SJSA1 (cell line): ENCODE data around the gene SLAMF7. TPM values are rescaled to one million over a fixed set of nuclear protein-coding genes. Genes with fewer than 3 reads are reported as not detected.
A peak's percentile ranks its signal among the peaks of the same experiment; 100 is the strongest.

Experiments
- DNase-seq, 2 experiments: peaks; one replicate each; pipeline ENCODE4 v3.0.0-alpha.2; 2015 to 2020; ENCODE audit warnings: low spot score in 2 of 2, low read depth in 1 of 2
- H3K27ac ChIP-seq: fragments of 250-450 bp; sonication (Bioruptor Pico); 2 replicates; pipeline ENCODE4 v1.5.1; 2020; ENCODE audit warnings: mild to moderate bottlenecking, moderate library complexity
- H3K27me3 ChIP-seq: fragments of 250-450 bp; sonication (Bioruptor Pico); replicated peaks from 2 replicates; pipeline ENCODE4 v1.5.1; 2020; ENCODE audit warnings: mild to moderate bottlenecking, moderate library complexity
- H3K36me3 ChIP-seq: fragments of 250-450 bp; sonication (Bioruptor Pico); 2 replicates; pipeline ENCODE4 v1.5.1; 2020; ENCODE audit warnings: mild to moderate bottlenecking
- H3K4me1 ChIP-seq: fragments of 250-450 bp; sonication (Bioruptor Pico); replicated peaks from 2 replicates; pipeline ENCODE4 v1.6.1; 2021; ENCODE audit warnings: mild to moderate bottlenecking
- H3K4me3 ChIP-seq: fragments of 250-450 bp; sonication (Bioruptor Pico); 2 replicates; pipeline ENCODE4 v1.5.1; 2020; ENCODE audit warnings: mild to moderate bottlenecking
- H3K9me3 ChIP-seq: fragments of 250-450 bp; sonication (Bioruptor Pico); replicated peaks from 2 replicates; pipeline ENCODE4 v1.5.1; 2020; ENCODE audit warnings: mild to moderate bottlenecking
- total RNA-seq: library from RNA; depleted of rRNA; stranded (reverse); fragments of >200 nt; shearing (Covaris generic); gene quantifications from 2 replicates; pipeline ENCODE4 v1.2.3, GENCODE V29; 2014

Gene SLAMF7
- total RNA-seq, 1 experiment from 2014 or later: not detected

DNA sequence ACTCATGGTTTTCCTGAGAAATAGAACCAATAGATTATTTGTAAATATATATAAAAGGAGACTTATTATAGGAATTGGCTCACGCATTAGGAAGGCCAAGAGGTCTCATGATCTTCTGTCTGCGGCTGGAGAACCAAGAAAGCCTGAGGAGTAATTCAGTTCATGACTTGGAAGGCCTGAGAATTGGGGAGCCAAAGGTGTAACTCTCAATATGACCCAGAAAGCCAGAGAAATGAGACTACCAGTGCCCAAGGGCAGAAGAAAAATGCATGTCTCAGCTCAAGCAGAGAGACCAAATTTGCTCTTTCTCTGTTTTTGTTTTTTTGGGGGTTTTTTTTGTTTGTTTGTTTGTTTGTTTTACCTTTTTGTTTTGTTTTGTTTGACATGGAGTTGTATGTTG lies 19.5 kb downstream of the SLAMF7 start:
- no peak for DNase-seq
- no peaks in the 10 kb centered on the region for H3K4me1 ChIP-seq
- H3K9me3 ChIP-seq: no peaks in the 10 kb centered on the region
- no peaks in the 10 kb centered on the region for H3K36me3 ChIP-seq
- no peak overlapping the region for H3K4me3 ChIP-seq
- H3K27me3 ChIP-seq: no peaks in the 10 kb centered on the region; the same call in 1 of the 2 replicates
- no peak overlapping the region for H3K27ac ChIP-seq

DNA sequence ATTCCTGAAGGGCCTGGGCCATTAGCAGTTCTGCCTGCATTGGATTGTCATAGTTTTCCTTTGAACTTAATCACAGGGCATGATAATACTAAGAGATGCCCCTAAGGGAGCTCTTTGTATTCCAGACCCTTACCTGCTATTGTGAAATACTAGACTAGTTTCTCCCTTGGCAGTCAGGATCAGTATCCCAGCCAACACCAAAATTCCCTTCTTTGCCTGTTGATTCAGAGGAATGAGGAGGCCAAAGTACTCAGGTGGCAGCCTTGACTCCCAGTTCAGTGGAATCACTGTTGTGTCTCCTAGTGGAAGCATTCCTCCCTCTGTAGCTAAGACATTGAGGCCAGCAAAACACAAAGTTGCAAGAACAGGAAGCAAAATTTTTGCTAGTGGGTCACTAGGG lies 20.7 kb downstream of the SLAMF7 start:
- Histone ChIP-seq H3K36me3 (no peaks in the 10 kb centered on the region), H3K4me1 (no peaks in the 10 kb centered on the region), H3K27me3 (no peaks in the 10 kb centered on the region; the same call in 1 of the 2 replicates)

DNA sequence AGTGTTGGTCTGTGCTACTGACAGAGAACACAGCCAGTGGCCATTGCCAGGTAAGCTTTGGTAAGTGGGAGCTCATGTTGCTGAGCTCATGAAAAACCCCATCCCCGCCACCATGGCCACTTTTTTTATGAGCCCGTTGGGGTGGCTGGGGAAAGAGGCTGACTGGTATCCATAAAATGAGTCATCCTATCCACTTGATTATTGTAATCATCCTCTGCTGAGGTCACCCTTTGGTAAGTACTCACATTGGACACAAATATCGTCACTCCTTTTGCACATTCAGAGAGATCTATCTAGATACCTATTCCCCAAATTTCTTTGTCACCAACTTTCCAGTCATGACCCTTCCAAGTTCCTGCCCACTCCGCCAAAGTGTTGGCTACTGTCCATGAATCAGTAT lies 22.0 kb downstream of the SLAMF7 start:
- Histone ChIP-seq H3K27me3 (no peaks in the 10 kb centered on the region; the same call in 1 of the 2 replicates), H3K4me1 (no peaks in the 10 kb centered on the region), H3K9me3 (no peaks in the 10 kb centered on the region), H3K4me3 (no peak overlapping the region), H3K36me3 (no peaks in the 10 kb centered on the region), H3K27ac (no peak overlapping the region)
- peak in 1 of 2 experiments; percentile 9 for DNase-seq

More for the DNA sequence above, 20.7 kb downstream of the SLAMF7 start:
- DNase-seq: no peak
- Histone ChIP-seq H3K27ac (no peak overlapping the region), H3K4me3 (no peak overlapping the region), H3K9me3 (no peaks in the 10 kb centered on the region)

DNA sequence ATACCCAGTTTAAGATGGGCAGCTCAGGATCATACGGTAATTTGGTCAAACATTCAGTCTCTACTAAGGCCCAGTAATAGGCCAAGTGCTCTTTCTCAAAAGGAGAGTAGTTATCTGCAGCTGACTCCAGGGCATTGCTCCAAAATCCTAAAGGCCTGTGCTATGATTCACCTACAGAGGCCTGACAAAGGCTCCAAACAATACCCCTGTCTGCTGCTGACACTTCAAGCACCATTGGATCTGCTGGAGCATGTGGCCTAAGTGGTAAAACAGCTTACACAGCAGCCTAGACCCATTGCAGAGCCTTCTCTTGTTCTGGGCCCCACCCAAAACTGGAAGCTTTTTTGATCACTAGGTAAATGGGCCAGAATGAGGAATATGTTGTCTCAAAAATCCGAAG lies 22.8 kb downstream of the SLAMF7 start:
- DNase-seq: peak in 1 of 2 experiments; percentile 13
- Histone ChIP-seq H3K27ac (no peak overlapping the region), H3K36me3 (no peaks in the 10 kb centered on the region), H3K4me1 (no peaks in the 10 kb centered on the region), H3K4me3 (no peak overlapping the region), H3K9me3 (no peaks in the 10 kb centered on the region), H3K27me3 (no peaks in the 10 kb centered on the region)

DNA sequence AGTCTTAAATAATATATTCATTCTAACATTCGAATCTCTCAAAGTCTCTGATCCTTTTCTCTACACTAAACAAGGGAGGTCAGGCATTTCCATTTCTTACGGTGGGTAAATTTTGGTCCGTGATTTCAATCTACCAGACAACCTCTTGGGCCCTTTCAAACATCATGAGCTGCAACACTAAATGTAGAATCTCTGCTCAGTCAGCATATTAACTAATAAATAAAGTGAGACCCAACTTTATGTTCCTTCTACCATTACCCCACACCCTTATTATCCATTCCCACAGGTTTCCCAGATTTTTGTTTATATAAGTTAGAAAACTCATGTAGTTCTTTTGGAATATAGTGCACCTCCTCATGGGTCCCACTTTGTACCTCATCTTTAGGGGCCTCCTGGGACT lies 24.9 kb downstream of the SLAMF7 start:
- no peak overlapping the region for H3K4me3 ChIP-seq
- DNase-seq: no peak
- H3K27ac ChIP-seq: no peak overlapping the region
- no peaks in the 10 kb centered on the region for H3K4me1 ChIP-seq
- H3K36me3 ChIP-seq: no peaks in the 10 kb centered on the region
- H3K27me3 ChIP-seq: no peaks in the 10 kb centered on the region
- H3K9me3 ChIP-seq: no peaks in the 10 kb centered on the region

DNA sequence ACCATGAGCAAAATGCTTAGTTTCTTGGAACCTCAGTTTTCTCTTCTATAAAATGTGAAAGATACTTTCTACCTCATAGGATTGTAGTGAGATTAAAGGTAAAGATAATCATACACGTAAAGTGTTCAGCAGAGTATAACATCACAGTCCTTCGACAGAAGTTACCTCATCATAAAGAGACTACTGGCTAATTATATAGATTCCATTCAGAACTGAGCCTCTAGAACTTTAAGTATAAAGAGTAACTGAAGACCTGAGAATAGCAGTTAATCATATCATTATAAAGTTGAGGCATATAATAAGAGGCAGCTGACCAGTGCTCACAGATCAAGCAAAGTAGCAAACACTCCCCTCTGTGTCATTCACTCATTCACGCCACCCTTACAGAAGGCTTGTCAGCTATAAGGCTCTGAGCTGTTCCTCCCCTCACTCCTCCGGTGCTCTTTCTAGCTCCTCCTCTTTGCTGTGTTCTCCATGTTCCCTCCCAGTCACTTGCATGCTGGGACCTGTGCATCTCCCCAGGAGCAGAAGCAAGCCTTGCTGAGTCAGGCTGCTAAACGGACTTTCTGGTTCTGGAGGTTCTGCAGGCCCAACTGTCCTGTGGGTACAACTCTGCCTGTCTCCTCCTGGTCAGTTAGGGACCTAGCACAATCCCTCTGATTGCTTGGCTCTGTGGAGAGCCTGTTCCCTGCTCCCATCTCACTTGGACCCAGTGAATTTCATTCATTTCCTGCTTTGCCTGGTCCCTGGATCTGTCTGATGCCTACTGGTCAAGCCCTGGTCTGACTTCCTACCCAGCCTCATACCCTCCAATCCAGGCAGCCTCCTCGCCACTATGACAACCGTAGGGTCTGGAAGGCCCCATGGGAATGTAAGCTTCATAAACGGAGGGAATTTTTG lies 28.6 kb downstream of the SLAMF7 start:
- peak in 1 of 2 experiments; percentile 16 for DNase-seq
- no peaks in the 10 kb centered on the region for H3K36me3 ChIP-seq
- no peaks in the 10 kb centered on the region for H3K4me1 ChIP-seq
- H3K9me3 ChIP-seq: no peaks in the 10 kb centered on the region
- peaks cover 5% of the 10 kb centered on the region; the same call in 1 of the 2 replicates for H3K27me3 ChIP-seq
- H3K4me3 ChIP-seq: no peak overlapping the region
- no peak overlapping the region for H3K27ac ChIP-seq

DNA sequence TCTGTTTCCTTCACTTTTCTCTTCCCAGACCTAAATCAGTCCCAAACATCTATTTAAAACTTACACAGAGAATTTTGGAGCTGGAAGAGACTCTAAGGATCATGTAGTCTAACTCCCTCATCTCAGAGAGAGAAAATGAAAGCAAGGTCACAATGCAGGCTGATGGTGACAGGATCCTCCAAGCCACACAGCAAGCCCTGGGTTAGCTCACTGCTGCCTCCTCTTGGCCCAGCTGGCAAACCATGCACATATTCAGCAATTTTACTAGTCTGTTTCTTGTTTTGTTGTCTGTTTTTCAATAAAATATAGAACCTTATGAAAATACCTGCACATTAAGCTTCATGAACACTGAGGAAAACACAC lies 29.2 kb downstream of the SLAMF7 start:
- Histone ChIP-seq H3K27me3 (peaks cover 5% of the 10 kb centered on the region; the same call in 1 of the 2 replicates), H3K36me3 (no peaks in the 10 kb centered on the region), H3K9me3 (no peaks in the 10 kb centered on the region), H3K4me1 (no peaks in the 10 kb centered on the region), H3K27ac (no peak overlapping the region), H3K4me3 (no peak overlapping the region)
- DNase-seq: peak in 1 of 2 experiments; percentile 16

DNA sequence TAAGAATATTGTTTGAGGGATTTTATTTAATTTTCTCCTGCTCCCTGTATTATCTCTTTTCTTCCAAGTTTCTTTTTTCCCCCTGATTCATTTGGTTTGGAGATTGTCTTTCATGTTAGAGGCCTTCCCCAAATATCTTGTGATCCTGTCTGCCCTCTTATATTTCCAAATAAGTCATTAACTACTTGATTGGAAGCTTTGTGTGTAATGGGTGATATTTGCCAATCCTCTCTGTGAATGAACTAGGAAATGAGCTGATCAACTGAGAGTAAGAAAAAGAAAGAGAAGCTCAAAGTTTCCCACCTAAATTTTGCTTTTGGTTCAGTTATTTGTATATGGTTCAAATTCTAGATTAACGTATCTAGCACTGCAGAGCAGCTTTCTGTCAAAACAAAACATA lies 33.3 kb downstream of the SLAMF7 start:
- Histone ChIP-seq H3K27me3 (peaks cover 5% of the 10 kb centered on the region; the same call in 1 of the 2 replicates), H3K4me1 (no peaks in the 10 kb centered on the region), H3K4me3 (no peak overlapping the region)

DNA sequence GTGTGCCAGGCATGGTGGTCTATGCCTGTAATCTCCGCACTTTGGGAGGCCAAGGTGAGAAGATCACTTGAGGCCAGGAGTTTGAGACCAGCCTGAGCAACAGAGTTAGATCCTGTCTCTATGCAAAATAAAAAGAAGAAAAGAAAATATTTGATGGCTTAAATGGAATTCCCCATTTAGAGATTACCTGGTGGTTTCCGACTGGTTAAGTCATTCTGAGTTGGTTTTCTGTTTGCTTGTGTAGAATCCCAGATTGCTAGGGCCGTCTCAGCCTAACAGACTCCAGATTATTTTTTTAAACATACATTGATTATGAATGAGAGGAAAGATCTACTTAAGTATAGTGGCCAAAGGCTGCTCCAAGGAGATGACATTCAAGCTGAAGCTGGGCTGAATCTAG lies 34.0 kb downstream of the SLAMF7 start:
- Histone ChIP-seq H3K27me3 (peaks cover 5% of the 10 kb centered on the region; the same call in 1 of the 2 replicates), H3K4me1 (no peaks in the 10 kb centered on the region), H3K36me3 (no peaks in the 10 kb centered on the region), H3K27ac (no peak overlapping the region), H3K4me3 (no peak overlapping the region), H3K9me3 (no peaks in the 10 kb centered on the region)
- DNase-seq: no peak

More for the DNA sequence above, 33.3 kb downstream of the SLAMF7 start:
- Histone ChIP-seq H3K36me3 (no peaks in the 10 kb centered on the region), H3K9me3 (no peaks in the 10 kb centered on the region), H3K27ac (no peak overlapping the region)
- DNase-seq: no peak

DNA sequence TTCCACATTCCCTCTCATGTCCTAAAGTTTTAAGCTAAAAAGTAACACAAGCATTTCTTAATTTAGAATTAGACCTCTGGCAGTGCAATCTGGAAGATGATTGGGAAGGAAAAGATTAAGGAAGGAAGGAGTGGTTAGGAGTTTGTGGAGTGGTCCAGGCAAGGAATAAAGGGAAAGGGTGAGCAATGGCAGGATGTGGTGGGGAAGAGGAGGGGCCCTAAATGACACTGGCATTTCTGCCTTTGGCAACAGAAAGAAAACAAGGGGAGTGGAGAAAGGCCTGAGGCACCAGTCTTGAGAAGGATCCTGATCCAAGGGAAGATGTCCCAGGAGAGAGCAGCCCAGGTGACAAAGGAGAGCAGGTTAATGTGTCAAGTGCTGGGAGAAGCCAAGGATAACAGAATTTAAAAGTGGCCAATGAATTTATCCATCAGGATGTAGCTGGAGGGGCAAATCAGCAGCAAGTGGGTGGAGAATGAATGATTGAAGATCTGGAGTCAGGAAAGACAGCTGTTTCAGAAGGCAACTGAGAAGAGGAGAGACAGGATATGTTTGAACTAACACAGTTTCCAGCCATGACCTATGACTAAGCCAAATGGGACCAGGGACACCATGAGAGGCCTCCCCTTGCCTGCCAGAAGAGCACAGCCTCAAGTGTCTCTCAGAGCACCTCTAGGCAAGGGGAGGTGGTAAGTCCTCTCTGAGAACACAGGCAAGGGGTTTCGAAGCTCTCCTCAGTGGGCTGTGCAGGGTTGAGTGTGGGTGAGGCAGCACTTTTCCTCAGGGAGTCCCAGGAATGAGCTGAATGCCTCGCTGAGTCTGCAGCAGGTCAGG lies 36.1 kb downstream of the SLAMF7 start:
- Histone ChIP-seq H3K27me3 (peaks cover 5% of the 10 kb centered on the region; the same call in 1 of the 2 replicates), H3K4me1 (no peaks in the 10 kb centered on the region), H3K9me3 (no peaks in the 10 kb centered on the region), H3K4me3 (no peak overlapping the region), H3K27ac (no peak overlapping the region), H3K36me3 (no peaks in the 10 kb centered on the region)
- no peak for DNase-seq

DNA sequence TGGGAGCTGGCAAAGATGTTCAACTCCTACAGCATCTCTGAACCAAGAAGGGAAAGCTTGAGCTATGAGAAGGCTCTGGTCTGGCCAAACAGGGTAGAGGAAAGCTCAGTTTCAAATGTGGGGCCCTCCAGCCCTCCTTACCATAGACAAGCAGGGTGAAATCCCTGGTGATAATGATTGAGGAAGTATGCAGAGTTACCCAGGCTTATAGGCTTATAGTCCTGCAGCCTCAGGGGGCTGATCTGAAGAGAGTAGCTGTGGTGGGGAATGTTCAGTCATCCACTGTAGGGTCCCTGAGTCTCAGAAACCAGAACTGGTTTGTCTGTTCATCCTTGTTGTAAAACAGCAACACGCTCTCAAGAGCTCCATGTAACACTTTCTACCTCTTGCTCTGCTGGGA lies 37.1 kb downstream of the SLAMF7 start:
- Histone ChIP-seq H3K27ac (no peak overlapping the region), H3K9me3 (no peaks in the 10 kb centered on the region), H3K4me1 (no peaks in the 10 kb centered on the region), H3K4me3 (no peak overlapping the region), H3K27me3 (no peaks in the 10 kb centered on the region; the same call in 1 of the 2 replicates), H3K36me3 (no peaks in the 10 kb centered on the region)
- peak in 1 of 2 experiments; percentile 10 for DNase-seq

DNA sequence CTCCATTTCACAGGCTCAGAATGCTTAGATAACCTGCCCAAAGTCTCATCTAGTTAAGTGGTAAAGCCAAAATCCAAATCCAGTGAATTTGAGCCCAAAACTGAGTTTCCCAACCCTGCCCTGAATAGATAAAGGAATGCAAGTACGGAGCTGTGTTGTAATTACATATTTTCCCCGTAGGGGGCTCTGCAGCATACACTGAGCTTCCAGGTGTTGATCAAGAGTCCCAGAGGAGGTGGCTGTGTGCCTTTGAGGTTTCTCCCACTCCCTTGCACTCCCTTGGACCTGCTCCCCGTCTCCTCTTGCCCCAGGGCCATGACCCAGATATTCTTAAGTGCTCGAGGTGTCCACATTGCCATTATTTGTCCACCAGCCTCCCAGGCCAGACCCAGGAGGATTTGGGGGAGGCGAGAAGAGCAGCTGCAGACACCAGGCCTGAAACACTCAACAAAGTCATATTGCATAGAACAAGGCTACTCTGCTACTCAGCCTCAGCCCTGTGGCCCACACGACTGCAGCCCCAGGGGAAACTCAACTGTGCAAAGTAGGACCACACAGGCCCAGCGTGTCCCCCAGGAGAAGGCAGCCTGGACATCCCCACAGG lies 38.5 kb downstream of the SLAMF7 start:
- Histone ChIP-seq H3K9me3 (no peaks in the 10 kb centered on the region), H3K27me3 (no peaks in the 10 kb centered on the region), H3K27ac (no peak overlapping the region), H3K36me3 (no peaks in the 10 kb centered on the region), H3K4me3 (no peak overlapping the region), H3K4me1 (no peaks in the 10 kb centered on the region)
- DNase-seq: peak in 1 of 2 experiments; percentile 30

DNA sequence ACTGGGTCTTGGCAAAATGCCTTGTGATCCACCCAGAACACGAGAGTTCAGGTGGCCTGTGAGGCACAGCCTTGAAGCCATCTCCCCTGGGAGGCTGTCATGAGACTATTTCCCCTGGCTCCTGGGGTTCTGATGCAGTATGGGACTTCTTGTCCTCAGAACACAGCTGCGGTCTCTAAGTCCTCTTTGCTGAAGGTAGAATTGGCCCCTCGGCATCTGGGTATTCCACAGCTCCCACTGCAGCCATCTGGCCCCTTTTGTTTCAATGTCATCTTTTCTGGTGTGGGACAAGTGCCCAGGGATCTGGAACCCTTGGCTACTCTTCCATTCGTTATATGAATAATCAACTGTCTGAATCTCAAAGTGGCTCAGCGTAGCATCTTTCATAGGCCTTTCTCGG lies 39.9 kb downstream of the SLAMF7 start:
- H3K4me1 ChIP-seq: no peaks in the 10 kb centered on the region
- no peak overlapping the region for H3K4me3 ChIP-seq
- no peak for DNase-seq
- H3K36me3 ChIP-seq: no peaks in the 10 kb centered on the region
- no peaks in the 10 kb centered on the region for H3K27me3 ChIP-seq
- H3K27ac ChIP-seq: no peak overlapping the region
- no peaks in the 10 kb centered on the region for H3K9me3 ChIP-seq
